H9 (cell line): Measurements from ENCODE around the gene SLC25A26. TPM values are rescaled to one million over a fixed set of nuclear protein-coding genes. Genes with fewer than 3 reads are reported as not detected.

ENCODE experiments used
- DNase-seq: peaks from one replicate; pipeline ENCODE4 v3.0.0-alpha.2; 2017
- H2AFZ ChIP-seq: one replicate; pipeline ENCODE4 v1.6.1; 2013; ENCODE audit warnings: mild to moderate bottlenecking, low read length, control low read depth, moderate library complexity
- H2AK5ac ChIP-seq: 2 replicates; pipeline ENCODE4 v1.6.1; 2013; ENCODE audit warnings: low read length, control low read depth, mixed read lengths; ENCODE audit not compliant: insufficient read length
- H2BK120ac ChIP-seq: one replicate; pipeline ENCODE4 v1.6.1; 2013; ENCODE audit warnings: low read depth, mild to moderate bottlenecking, low read length, control low read depth, inconsistent platforms; ENCODE audit not compliant: poor library complexity, severe bottlenecking
- H2BK12ac ChIP-seq: 2 replicates; pipeline ENCODE4 v1.6.1; 2013; ENCODE audit warnings: low read length, control low read depth, mixed read lengths, low read depth; ENCODE audit not compliant: insufficient read length
- H2BK15ac ChIP-seq: 2 replicates; pipeline ENCODE4 v1.6.1; 2013; ENCODE audit warnings: low read depth, low read length, control low read depth
- H2BK20ac ChIP-seq: one replicate; pipeline ENCODE4 v1.6.1; 2013; ENCODE audit warnings: low read depth, mild to moderate bottlenecking, low read length, control low read depth, inconsistent platforms; ENCODE audit not compliant: poor library complexity, severe bottlenecking
- H2BK5ac ChIP-seq: 2 replicates; pipeline ENCODE4 v1.6.1; 2013; ENCODE audit warnings: low read length, control low read depth, mixed read lengths; ENCODE audit not compliant: insufficient read length
- H3K14ac ChIP-seq: 2 replicates; pipeline ENCODE4 v1.6.1; 2013; ENCODE audit warnings: low read length, control low read depth; ENCODE audit not compliant: insufficient read depth
- H3K18ac ChIP-seq: 2 replicates; pipeline ENCODE4 v1.6.1; 2013; ENCODE audit warnings: low read depth, mild to moderate bottlenecking, mixed read lengths, low read length, control low read depth; ENCODE audit not compliant: insufficient read length
- H3K23ac ChIP-seq: 2 replicates; pipeline ENCODE4 v1.6.1; 2013; ENCODE audit warnings: low read length, control low read depth, mixed read lengths, low read depth; ENCODE audit not compliant: insufficient read length
- H3K23me2 ChIP-seq: 2 replicates; pipeline ENCODE4 v1.6.1; 2013; ENCODE audit warnings: low read depth, mild to moderate bottlenecking, mixed read lengths, low read length, control low read depth; ENCODE audit not compliant: insufficient read length, poor library complexity, severe bottlenecking
- H3K27ac ChIP-seq: 2 replicates; pipeline ENCODE4 v1.5.1; 2013; ENCODE audit warnings: low read length, control low read depth, mixed read lengths, low read depth; ENCODE audit not compliant: insufficient read length
- H3K27me3 ChIP-seq: 2 replicates; pipeline ENCODE4 v1.6.1; 2013; ENCODE audit warnings: low read length, control low read depth, inconsistent platforms; ENCODE audit not compliant: insufficient read depth
- H3K4ac ChIP-seq: 2 replicates; pipeline ENCODE4 v1.6.1; 2013; ENCODE audit warnings: low read depth, mild to moderate bottlenecking, control low read depth, inconsistent platforms, low read length, moderate library complexity
- H3K4me1 ChIP-seq: 2 replicates; pipeline ENCODE4 v1.6.1; 2013; ENCODE audit warnings: low read length, control low read depth, inconsistent platforms; ENCODE audit not compliant: insufficient read depth
- H3K4me2 ChIP-seq: 2 replicates; pipeline ENCODE4 v1.6.1; 2013; ENCODE audit warnings: low read length, control low read depth, mixed read lengths; ENCODE audit not compliant: insufficient read length, insufficient read depth
- H3K56ac ChIP-seq: 2 replicates; pipeline ENCODE4 v1.6.1; 2013; ENCODE audit warnings: low read depth, mild to moderate bottlenecking, mixed read lengths, low read length, control low read depth; ENCODE audit not compliant: insufficient read length
- H3K79me1 ChIP-seq: 2 replicates; pipeline ENCODE4 v1.6.1; 2013; ENCODE audit warnings: low read depth, mild to moderate bottlenecking, moderate library complexity, low read length, control low read depth, inconsistent platforms; ENCODE audit not compliant: insufficient read depth, poor library complexity, severe bottlenecking
- H3K79me2 ChIP-seq: 2 replicates; pipeline ENCODE4 v1.6.1; 2013; ENCODE audit warnings: low read length, control low read depth, inconsistent platforms; ENCODE audit not compliant: insufficient read depth
- H3K9ac ChIP-seq: 2 replicates; pipeline ENCODE4 v1.6.1; 2013; ENCODE audit warnings: low read length, control low read depth, mixed read lengths; ENCODE audit not compliant: insufficient read length; ENCODE audit errors: extremely low read depth
- H3K9me3 ChIP-seq: one replicate; pipeline ENCODE4 v1.6.1; 2013; ENCODE audit warnings: low read depth, low read length, inconsistent platforms; ENCODE audit not compliant: control insufficient read depth
- H3T11ph ChIP-seq: one replicate; pipeline ENCODE4 v1.6.1; 2013; ENCODE audit warnings: mild to moderate bottlenecking, low read length, control low read depth, inconsistent platforms
- H4K20me1 ChIP-seq: one replicate; pipeline ENCODE4 v1.6.1; 2013; ENCODE audit not compliant: control insufficient read depth, insufficient read length, insufficient read depth
- H4K5ac ChIP-seq: 2 replicates; pipeline ENCODE4 v1.6.1; 2013; ENCODE audit warnings: low read depth, mild to moderate bottlenecking, mixed read lengths, low read length, control low read depth; ENCODE audit not compliant: insufficient read length
- H4K8ac ChIP-seq: replicated peaks from 2 replicates; pipeline ENCODE4 v1.6.1; 2013; ENCODE audit warnings: low read length, control low read depth, mixed read lengths, low read depth; ENCODE audit not compliant: insufficient read length
- H4K91ac ChIP-seq: 2 replicates; pipeline ENCODE4 v1.6.1; 2013; ENCODE audit warnings: low read depth, mild to moderate bottlenecking, moderate library complexity, mixed read lengths, low read length, control low read depth; ENCODE audit not compliant: insufficient read length
- H3K27ac Mint-ChIP-seq, 3 experiments: 2 replicates in 2 of 3; 3 replicates in 1 of 3; pipeline ENCODE4 v1.8.0; 2020 to 2021; ENCODE audit warnings: mixed read lengths in 3 of 3, mild to moderate bottlenecking in 1 of 3, moderate library complexity in 1 of 3
- H3K27me3 Mint-ChIP-seq: 2 replicates; pipeline ENCODE4 v1.8.0; 2021; ENCODE audit warnings: low read depth, mild to moderate bottlenecking, moderate library complexity, mixed read lengths
- H3K36me3 Mint-ChIP-seq, 3 experiments: 2 replicates in 2 of 3; 3 replicates in 1 of 3; pipeline ENCODE4 v1.8.0; 2020 to 2021; ENCODE audit warnings: low read depth in 3 of 3, mixed read lengths in 3 of 3; ENCODE audit not compliant: insufficient read depth in 1 of 3
- H3K4me1 Mint-ChIP-seq, 2 experiments: 2 replicates each; pipeline ENCODE4 v1.8.0; 2020; ENCODE audit warnings: mixed read lengths in 2 of 2
- H3K4me3 Mint-ChIP-seq, 2 experiments: 2 replicates in 1 of 2; 3 replicates in 1 of 2; pipeline ENCODE4 v1.8.0; 2020 to 2021; ENCODE audit warnings: mild to moderate bottlenecking in 2 of 2, mixed read lengths in 2 of 2, moderate library complexity in 1 of 2
- H3K9me3 Mint-ChIP-seq, 2 experiments: 2 replicates in 1 of 2; 3 replicates in 1 of 2; pipeline ENCODE4 v1.8.0; 2020; ENCODE audit warnings: mild to moderate bottlenecking in 2 of 2, mixed read lengths in 2 of 2, moderate library complexity in 1 of 2
- WGBS: extraction: QIAGEN DNeasy Blood & Tissue Kit; methylation state at CpG from one replicate; pipeline ENCODE4 v1.1.7; 2013; ENCODE audit warnings: missing lambda C conversion rate, low lambda C conversion rate, mixed read lengths; ENCODE audit not compliant: insufficient read length; ENCODE audit errors: extremely low coverage; 5-methylcytosine and 5-hydroxymethylcytosine counted together
- total RNA-seq: library from RNA; stranded (reverse); gene quantifications from 2 replicates; pipeline ENCODE4 v1.2.1, GENCODE V29; 2021
- TF ChIP-seq, protein P1 (sequence below): fragments of 200-600 bp; sonication (generic); conservative IDR thresholded peaks from 3 replicates; pipeline ENCODE4 v1.8.0; 2021; ENCODE audit warnings: antibody characterized with exemption, mild to moderate bottlenecking

The SLC25A26 gene
- total RNA-seq, 1 experiment from 2014 or later, result 30.2 TPM

- TF ChIP-seq, protein P1, sequence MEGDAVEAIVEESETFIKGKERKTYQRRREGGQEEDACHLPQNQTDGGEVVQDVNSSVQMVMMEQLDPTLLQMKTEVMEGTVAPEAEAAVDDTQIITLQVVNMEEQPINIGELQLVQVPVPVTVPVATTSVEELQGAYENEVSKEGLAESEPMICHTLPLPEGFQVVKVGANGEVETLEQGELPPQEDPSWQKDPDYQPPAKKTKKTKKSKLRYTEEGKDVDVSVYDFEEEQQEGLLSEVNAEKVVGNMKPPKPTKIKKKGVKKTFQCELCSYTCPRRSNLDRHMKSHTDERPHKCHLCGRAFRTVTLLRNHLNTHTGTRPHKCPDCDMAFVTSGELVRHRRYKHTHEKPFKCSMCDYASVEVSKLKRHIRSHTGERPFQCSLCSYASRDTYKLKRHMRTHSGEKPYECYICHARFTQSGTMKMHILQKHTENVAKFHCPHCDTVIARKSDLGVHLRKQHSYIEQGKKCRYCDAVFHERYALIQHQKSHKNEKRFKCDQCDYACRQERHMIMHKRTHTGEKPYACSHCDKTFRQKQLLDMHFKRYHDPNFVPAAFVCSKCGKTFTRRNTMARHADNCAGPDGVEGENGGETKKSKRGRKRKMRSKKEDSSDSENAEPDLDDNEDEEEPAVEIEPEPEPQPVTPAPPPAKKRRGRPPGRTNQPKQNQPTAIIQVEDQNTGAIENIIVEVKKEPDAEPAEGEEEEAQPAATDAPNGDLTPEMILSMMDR, result no peak
- no peak overlapping the region for H2BK5ac ChIP-seq
- H3K79me1 ChIP-seq, result no peaks in the 10 kb centered on the region
- no peak overlapping the region for H2AK5ac ChIP-seq
- peaks cover 5% of the 10 kb centered on the region; the same call in 1 of the 2 replicates for H3K4me1 ChIP-seq
- H3K18ac ChIP-seq, result no peak overlapping the region
- no peaks in the 10 kb centered on the region for H3K9me3 Mint-ChIP-seq
- H4K5ac ChIP-seq, result no peak overlapping the region
- H3K56ac ChIP-seq, result no peak overlapping the region
- H2BK15ac ChIP-seq, result no peak overlapping the region
- no peaks in the 10 kb centered on the region for H3K23me2 ChIP-seq
- H3K27me3 ChIP-seq, result no peaks in the 10 kb centered on the region
- no peak overlapping the region for H3K14ac ChIP-seq
- peaks cover 15 to 19% of the 10 kb centered on the region in 2 experiments for H3K4me1 Mint-ChIP-seq
- no peak overlapping the region for H3K27ac ChIP-seq
- no peak overlapping the region for H3K23ac ChIP-seq
- WGBS, result no CpG with 5 or more reads among the region's 5 CpGs
- H3K4ac ChIP-seq, result no peak overlapping the region
- H3K79me2 ChIP-seq, result no peaks in the 10 kb centered on the region
- H3K4me2 ChIP-seq, result no peak overlapping the region
- H4K8ac ChIP-seq, result no peak overlapping the region
- H2BK20ac ChIP-seq, result no peak overlapping the region
- no peak overlapping the region for H2AFZ ChIP-seq
- H3K27me3 Mint-ChIP-seq, result no peaks in the 10 kb centered on the region
- no peak overlapping the region for H3K9ac ChIP-seq
- H2BK12ac ChIP-seq, result no peak overlapping the region
- no peaks in the 10 kb centered on the region for H3K9me3 ChIP-seq
- H3T11ph ChIP-seq, result no peak overlapping the region
- H2BK120ac ChIP-seq, result no peak overlapping the region
- H3K4me3 Mint-ChIP-seq, result no peak overlapping the region
- H3K27ac Mint-ChIP-seq, result no peak overlapping the region; a peak in 1 of 7 replicates
- no peaks in the 10 kb centered on the region for H4K20me1 ChIP-seq
- no peaks in the 10 kb centered on the region for H3K36me3 Mint-ChIP-seq
- no peak overlapping the region for H4K91ac ChIP-seq
- no peak for DNase-seq
Observed at GRCh38 chr3:66361356-66361755, 140.6 kb downstream of the SLC25A26 start.
